Neuronal stem cell (in vitro differentiated cells): ENCODE measurements around the gene CCDC178.
"Not testable (repeated sequence)": the region's sequence is repeated elsewhere in the genome, so short reads cannot be mapped to it uniquely, and the experiment has no call there.

Experiments
- DNase-seq: peaks from one replicate; pipeline ENCODE4 v3.0.0-alpha.2; 2013; ENCODE audit warnings: low spot score
- H2AFZ ChIP-seq: one replicate; pipeline ENCODE4 v1.6.1; 2013; ENCODE audit warnings: mild to moderate bottlenecking, low read length, inconsistent platforms
- H2AK5ac ChIP-seq: 2 replicates; pipeline ENCODE4 v1.6.1; 2013; ENCODE audit warnings: low read depth, mild to moderate bottlenecking, inconsistent platforms, low read length, moderate library complexity, mixed read lengths
- H2BK120ac ChIP-seq: 2 replicates; pipeline ENCODE4 v1.6.1; 2013; ENCODE audit warnings: low read depth, mild to moderate bottlenecking, inconsistent platforms, low read length, moderate library complexity, mixed read lengths
- H2BK12ac ChIP-seq: one replicate; pipeline ENCODE4 v1.6.1; 2013; ENCODE audit warnings: low read length, inconsistent platforms
- H2BK15ac ChIP-seq: 2 replicates; pipeline ENCODE4 v1.6.1; 2013; ENCODE audit warnings: mild to moderate bottlenecking, low read length, inconsistent platforms, mixed read lengths
- H2BK5ac ChIP-seq: one replicate; pipeline ENCODE4 v1.6.1; 2013; ENCODE audit warnings: inconsistent platforms, mild to moderate bottlenecking, low read length, moderate library complexity
- H3K14ac ChIP-seq: one replicate; pipeline ENCODE4 v1.6.1; 2013; ENCODE audit warnings: low read length, inconsistent platforms
- H3K18ac ChIP-seq: 2 replicates; pipeline ENCODE4 v1.6.1; 2013; ENCODE audit warnings: low read length, inconsistent platforms
- H3K23ac ChIP-seq: 2 replicates; pipeline ENCODE4 v1.6.1; 2013; ENCODE audit warnings: low read depth, mild to moderate bottlenecking, mixed read lengths, low read length, inconsistent platforms; ENCODE audit not compliant: poor library complexity
- H3K27ac ChIP-seq: replicated peaks from 3 replicates; pipeline ENCODE4 v1.5.1; 2013; ENCODE audit warnings: low read length, inconsistent platforms
- H3K27me3 ChIP-seq, 3 experiments: 2 replicates each; pipeline ENCODE4 v1.6.1; 2013; ENCODE audit warnings: low read length in 3 of 3, mild to moderate bottlenecking in 2 of 3, inconsistent platforms in 1 of 3, low read depth in 1 of 3, mixed read lengths in 1 of 3, moderate library complexity in 1 of 3; ENCODE audit not compliant: control insufficient read depth in 3 of 3, insufficient read depth in 3 of 3
- H3K36me3 ChIP-seq, 2 donors: replicated peaks in 1 of 2; 2 replicates each; pipeline ENCODE4 v1.6.1; 2013; ENCODE audit warnings: low read length in 2 of 2; ENCODE audit not compliant: control insufficient read depth in 2 of 2, insufficient read depth in 2 of 2
- H3K4ac ChIP-seq: 2 replicates; pipeline ENCODE4 v1.6.1; 2013; ENCODE audit warnings: inconsistent platforms, mild to moderate bottlenecking, low read length, moderate library complexity
- H3K4me1 ChIP-seq, 2 donors: 1 replicate in 1 of 2; 2 replicates in 1 of 2; pipeline ENCODE4 v1.6.1; 2013; ENCODE audit warnings: low read length in 2 of 2, low read depth in 1 of 2; ENCODE audit not compliant: control insufficient read depth in 2 of 2, insufficient read depth in 1 of 2
- H3K4me2 ChIP-seq: one replicate; pipeline ENCODE4 v1.6.1; 2013; ENCODE audit warnings: mild to moderate bottlenecking, low read length, inconsistent platforms; ENCODE audit not compliant: insufficient read depth, poor library complexity, severe bottlenecking
- H3K4me3 ChIP-seq, 2 donors: 2 replicates each; pipeline ENCODE4 v1.5.1; 2013; ENCODE audit warnings: low read length in 2 of 2, mild to moderate bottlenecking in 2 of 2, inconsistent platforms in 1 of 2, moderate library complexity in 1 of 2
- H3K79me1 ChIP-seq: one replicate; pipeline ENCODE4 v1.6.1; 2013; ENCODE audit warnings: low read depth, mild to moderate bottlenecking, inconsistent platforms, low read length, moderate library complexity
- H3K9ac ChIP-seq: one replicate; pipeline ENCODE4 v1.6.1; 2013; ENCODE audit warnings: mild to moderate bottlenecking, low read depth, low read length, inconsistent platforms; ENCODE audit not compliant: poor library complexity
- H3K9me3 ChIP-seq, 2 donors: replicated peaks in 1 of 2; 2 replicates each; pipeline versions ENCODE3 to v1.6.1; 2013; ENCODE audit warnings: low read length in 2 of 2, mild to moderate bottlenecking in 2 of 2, inconsistent platforms in 1 of 2, low read depth in 1 of 2, mixed read lengths in 1 of 2, moderate library complexity in 1 of 2; ENCODE audit not compliant: control insufficient read depth in 2 of 2, insufficient read depth in 1 of 2
- H4K8ac ChIP-seq: one replicate; pipeline ENCODE4 v1.6.1; 2013; ENCODE audit warnings: low read depth, mild to moderate bottlenecking, inconsistent platforms, low read length, moderate library complexity
- H4K91ac ChIP-seq: one replicate; pipeline ENCODE4 v1.6.1; 2013; ENCODE audit warnings: low read length, low read depth, mild to moderate bottlenecking, inconsistent platforms; ENCODE audit not compliant: poor library complexity
- WGBS, 2 donors: extraction: QIAGEN DNeasy Blood & Tissue Kit; methylation state at CpG; one replicate each; pipeline ENCODE4 v1.1.7; 2013; ENCODE audit warnings: missing lambda C conversion rate in 2 of 2, mixed read lengths in 1 of 2; ENCODE audit not compliant: insufficient read length in 2 of 2, insufficient replicate concordance in 1 of 2; ENCODE audit errors: extremely low coverage in 2 of 2; 5-methylcytosine and 5-hydroxymethylcytosine counted together

CCDC178 gene

DNA sequence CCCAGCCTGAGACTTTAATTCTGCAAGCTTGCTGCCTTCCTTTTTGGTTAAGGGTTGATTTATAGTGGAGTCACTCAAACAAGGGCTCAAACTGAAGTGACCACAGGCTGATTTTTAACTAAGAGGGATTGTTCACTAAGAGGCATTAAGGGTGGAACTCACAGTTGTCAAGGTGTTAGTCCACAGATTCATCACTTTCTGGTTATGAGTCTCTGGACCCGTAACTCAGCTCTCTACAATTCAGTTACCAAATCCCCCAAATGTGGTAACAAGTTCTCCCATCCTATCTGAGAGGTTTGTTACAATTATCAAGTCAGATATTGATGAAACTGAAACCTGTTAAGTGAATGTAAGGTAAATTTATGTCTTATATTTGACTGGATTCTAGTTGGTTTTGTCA lies 481.8 kb downstream of the CCDC178 start:
- Histone ChIP-seq H3K4ac (no peak overlapping the region), H2BK5ac (no peak overlapping the region), H3K9ac (no peak overlapping the region), H2BK12ac (no peak overlapping the region), H4K91ac (no peak overlapping the region), H4K8ac (no peak overlapping the region), H3K4me2 (no peak overlapping the region), H3K27ac (no peak overlapping the region), H2BK120ac (no peak overlapping the region), H2AFZ (no peak overlapping the region), H2BK15ac (no peak overlapping the region), H3K36me3 (no peaks in the 10 kb centered on the region), H3K9me3 (no peaks in the 10 kb centered on the region), H3K79me1 (no peaks in the 10 kb centered on the region), H3K4me1 (peaks cover 0 to 2% of the 10 kb centered on the region in 2 donors), H3K18ac (no peak overlapping the region), H3K23ac (no peak overlapping the region), H2AK5ac (no peak overlapping the region), H3K14ac (no peak overlapping the region), H3K4me3 (no peak overlapping the region), H3K27me3 (no peaks in the 10 kb centered on the region)
- WGBS, 2 donors: no CpG with 5 or more reads among the region's 1 CpG
- no peak for DNase-seq

- no peak overlapping the region for H4K8ac ChIP-seq
- no peak overlapping the region for H2AK5ac ChIP-seq
Measured at GRCh38 chr18:32956591-32957315, 483.8 kb downstream of the CCDC178 start.

GRCh38 chr18:32952318-32952717 lies 488.2 kb downstream of the CCDC178 start:
- not testable (repeated sequence) for H3K4ac ChIP-seq, H3K14ac ChIP-seq, H4K8ac ChIP-seq, H3K27ac ChIP-seq, H3K36me3 ChIP-seq, H2AFZ ChIP-seq, H3K4me3 ChIP-seq, H3K27me3 ChIP-seq, H3K79me1 ChIP-seq, H2BK120ac ChIP-seq, H3K9me3 ChIP-seq, H3K9ac ChIP-seq, DNase-seq, H2AK5ac ChIP-seq, H3K18ac ChIP-seq, H2BK15ac ChIP-seq, H4K91ac ChIP-seq, H3K23ac ChIP-seq, H3K4me2 ChIP-seq, H2BK5ac ChIP-seq, H2BK12ac ChIP-seq, H3K4me1 ChIP-seq
- no CpG with 5 or more reads among the region's 2 CpGs for WGBS, 2 donors

More at GRCh38 chr18:32956591-32957315, 483.8 kb downstream of the CCDC178 start:
- no peak for DNase-seq
- H3K36me3 ChIP-seq: no peaks in the 10 kb centered on the region
- H3K14ac ChIP-seq: no peak overlapping the region
- no CpG with 5 or more reads among the region's 3 CpGs for WGBS, 2 donors
- no peak overlapping the region for H3K4ac ChIP-seq
- H2BK15ac ChIP-seq: no peak overlapping the region
- H3K27me3 ChIP-seq: no peaks in the 10 kb centered on the region
- H3K4me1 ChIP-seq: peaks cover 0 to 2% of the 10 kb centered on the region in 2 donors
- H3K23ac ChIP-seq: no peak overlapping the region
- H2AFZ ChIP-seq: peak overlapping the region; percentile 65
- H3K9ac ChIP-seq: no peak overlapping the region
- H4K91ac ChIP-seq: no peak overlapping the region
- no peak overlapping the region for H2BK5ac ChIP-seq
- H3K4me3 ChIP-seq: no peak overlapping the region
- no peak overlapping the region for H2BK120ac ChIP-seq
- peaks cover 2 to 9% of the 10 kb centered on the region in 2 donors for H3K9me3 ChIP-seq
- H3K4me2 ChIP-seq: no peak overlapping the region
- no peak overlapping the region for H2BK12ac ChIP-seq
- H3K27ac ChIP-seq: no peak overlapping the region
- no peak overlapping the region for H3K18ac ChIP-seq
- no peaks in the 10 kb centered on the region for H3K79me1 ChIP-seq

GRCh38 chr18:32937597-32937996 lies 502.9 kb downstream of the CCDC178 start:
- H3K9ac ChIP-seq: no peak overlapping the region
- no peaks in the 10 kb centered on the region for H3K4me1 ChIP-seq
- WGBS, 2 donors: no CpG with 5 or more reads among the region's 5 CpGs
- no peak overlapping the region for H3K4ac ChIP-seq
- no peak overlapping the region for H2BK120ac ChIP-seq
- H2AK5ac ChIP-seq: no peak overlapping the region
- no peak overlapping the region for H2BK12ac ChIP-seq
- no peak overlapping the region for H3K27ac ChIP-seq
- H3K18ac ChIP-seq: no peak overlapping the region
- no peaks in the 10 kb centered on the region for H3K36me3 ChIP-seq
- H3K27me3 ChIP-seq: no peaks in the 10 kb centered on the region
- H3K4me3 ChIP-seq: no peak overlapping the region
- no peak overlapping the region for H3K14ac ChIP-seq
- no peak overlapping the region for H3K4me2 ChIP-seq
- no peak overlapping the region for H4K8ac ChIP-seq
- no peak overlapping the region for H2BK15ac ChIP-seq
- no peak overlapping the region for H2BK5ac ChIP-seq
- no peak overlapping the region for H2AFZ ChIP-seq
- H3K23ac ChIP-seq: no peak overlapping the region
- DNase-seq: no peak
- H3K9me3 ChIP-seq: peaks cover 0 to 4% of the 10 kb centered on the region in 2 donors
- H3K79me1 ChIP-seq: no peaks in the 10 kb centered on the region
- H4K91ac ChIP-seq: no peak overlapping the region
